Naive thymus-derived CD8-positive, alpha-beta T cell (primary cell): ENCODE measurements around the gene AOC2. TPM values are rescaled to one million over a fixed set of nuclear protein-coding genes. Genes with fewer than 3 reads are reported as not detected.
A peak's percentile ranks its signal among the peaks of the same experiment; 100 is the strongest.
"Not testable (repeated sequence)": the region's sequence is repeated elsewhere in the genome, so short reads cannot be mapped to it uniquely, and the experiment has no call there.

ENCODE experiments used
- ATAC-seq, 2 donors: fragments of 150-1000 bp; cut with Tn5 transposase in 1 of 2; sonication (Bioruptor Pico), chemical (Tn5 transposase) in 1 of 2; 1 replicate in 1 of 2; 2 replicates in 1 of 2; pipeline ENCODE4 v1.10.0; 2021; ENCODE audit warnings: mild to moderate bottlenecking in 2 of 2, moderate library complexity in 2 of 2
- POLR2A ChIA-PET: fragments of 350-600 bp; sonication (Branson Sonifier 250); formaldehyde crosslinking; loops from one replicate; lab custom pipeline; 2021; ENCODE audit warnings: antibody characterized with exemption; lab: Charles Lee
- DNase-seq, 10 donors: peaks; one replicate each; pipeline versions ENCODE4 v3.0.0 to v3.0.0-alpha.2; 2020 to 2022
- H3K27ac Mint-ChIP-seq, 10 donors: one replicate each; pipeline ENCODE4 v1.8.0; 2020 to 2022; ENCODE audit warnings: mild to moderate bottlenecking in 10 of 10, mixed read lengths in 10 of 10, moderate library complexity in 4 of 10, inconsistent platforms in 1 of 10
- H3K27me3 Mint-ChIP-seq, 5 donors: one replicate each; pipeline ENCODE4 v1.8.0; 2021 to 2022; ENCODE audit warnings: mixed read lengths in 5 of 5
- H3K36me3 Mint-ChIP-seq, 3 donors: one replicate each; pipeline ENCODE4 v1.8.0; 2020 to 2022; ENCODE audit warnings: mixed read lengths in 3 of 3, mild to moderate bottlenecking in 2 of 3, inconsistent platforms in 1 of 3
- H3K4me1 Mint-ChIP-seq, 4 donors: one replicate each; pipeline ENCODE4 v1.8.0; 2021 to 2022; ENCODE audit warnings: mixed read lengths in 4 of 4
- H3K4me3 Mint-ChIP-seq, 10 donors: one replicate each; pipeline ENCODE4 v1.8.0; 2020 to 2022; ENCODE audit warnings: mild to moderate bottlenecking in 10 of 10, mixed read lengths in 10 of 10, moderate library complexity in 6 of 10, inconsistent platforms in 1 of 10
- H3K9me3 Mint-ChIP-seq, 9 donors: one replicate each; pipeline ENCODE4 v1.8.0; 2020 to 2022; ENCODE audit warnings: mixed read lengths in 9 of 9, mild to moderate bottlenecking in 3 of 9, inconsistent platforms in 1 of 9, moderate library complexity in 1 of 9
- polyA plus RNA-seq, 3 donors: library from polyadenylated mRNA; unstranded; fragments of 300-500 nt; fragmentation: Illumina TruSeq; gene quantifications; one replicate each; pipeline ENCODE4 v1.2.3, GENCODE V29; 2021
- total RNA-seq, 8 experiments: library from RNA in 2 of 8; stranded (reverse) in 2 of 8; gene quantifications; one replicate each; pipeline ENCODE4 v1.2.3 and lab custom pipeline; 2021 to 2026

Gene AOC2
- total and polyA plus RNA-seq, 5 experiments from 2014 or later: 0.06 to 4.2 (median 0.63) TPM

DNA sequence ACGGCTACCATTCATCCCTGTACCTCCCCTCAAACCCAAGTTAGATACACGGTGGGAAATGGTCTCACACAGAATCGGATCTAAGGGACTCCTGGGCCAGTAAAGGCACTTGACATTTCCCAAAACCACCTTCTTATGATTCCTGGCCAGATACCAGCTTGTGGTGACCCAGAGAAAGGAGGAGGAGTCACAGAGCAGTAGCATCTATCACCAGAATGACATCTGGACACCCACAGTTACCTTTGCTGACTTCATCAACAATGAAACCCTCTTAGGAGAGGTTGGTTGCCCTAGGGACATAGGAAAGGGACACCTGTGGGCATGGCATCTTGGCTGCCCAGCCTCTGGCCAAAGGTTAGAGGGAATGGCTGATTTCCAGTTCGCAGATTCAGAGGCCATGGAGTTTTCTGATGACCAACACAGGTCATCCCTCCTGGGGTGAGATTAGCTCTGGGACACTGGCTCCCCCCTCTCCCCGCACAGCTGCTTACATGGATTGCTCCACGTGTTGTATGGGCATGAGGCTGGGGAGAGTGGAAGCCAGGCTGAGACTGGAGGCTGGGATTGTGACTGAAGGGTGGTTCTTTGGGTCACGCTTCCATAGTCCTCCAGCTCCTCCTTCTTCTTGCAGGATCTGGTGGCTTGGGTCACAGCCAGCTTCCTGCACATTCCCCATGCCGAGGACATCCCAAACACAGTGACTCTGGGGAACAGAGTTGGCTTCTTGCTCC is 5.2 kb downstream of the AOC2 start:
- Mint-ChIP-seq H3K36me3 (peaks cover 0 to 13% (median 0%) of the 10 kb centered on the region in 3 donors), H3K9me3 (no peaks in the 10 kb centered on the region), H3K27ac (no peak overlapping the region), H3K4me3 (no peak overlapping the region), H3K27me3 (peaks cover 0 to 3% (median 1%) of the 10 kb centered on the region in 5 donors), H3K4me1 (peaks cover 0 to 7% (median 3%) of the 10 kb centered on the region in 4 donors)
- no peak for DNase-seq
- ATAC-seq: no peak
- POLR2A ChIA-PET: interaction anchor here (0.7 kb wide), 1 partner anchor 539 kb away, joined by 3 read pairs; no protein-coding TSS in a partner anchor

GRCh38 chr17:42850954-42851353 is 6.6 kb downstream of the AOC2 start, which contains the start of gene AOC3:
TSS of gene AOC3 (plus strand) at chr17:42851199. CDS start at chr17:42851344, 145 bp downstream.
- ATAC-seq (no peak), DNase-seq (no peak)
- Mint-ChIP-seq H3K27me3 (peaks cover 0 to 3% (median 1%) of the 10 kb centered on the region in 5 donors), H3K4me3 (no peak within 1 kb of the TSS), H3K36me3 (peaks cover 0 to 3% (median 0%) of the 10 kb centered on the region in 3 donors), H3K4me1 (peaks cover 0 to 5% (median 2%) of the 10 kb centered on the region in 4 donors), H3K27ac (peak within 1 kb of the TSS in 2 of 10 donors; percentile 63 to 83), H3K9me3 (no peaks in the 10 kb centered on the region)
- POLR2A ChIA-PET: no interaction called here

DNA sequence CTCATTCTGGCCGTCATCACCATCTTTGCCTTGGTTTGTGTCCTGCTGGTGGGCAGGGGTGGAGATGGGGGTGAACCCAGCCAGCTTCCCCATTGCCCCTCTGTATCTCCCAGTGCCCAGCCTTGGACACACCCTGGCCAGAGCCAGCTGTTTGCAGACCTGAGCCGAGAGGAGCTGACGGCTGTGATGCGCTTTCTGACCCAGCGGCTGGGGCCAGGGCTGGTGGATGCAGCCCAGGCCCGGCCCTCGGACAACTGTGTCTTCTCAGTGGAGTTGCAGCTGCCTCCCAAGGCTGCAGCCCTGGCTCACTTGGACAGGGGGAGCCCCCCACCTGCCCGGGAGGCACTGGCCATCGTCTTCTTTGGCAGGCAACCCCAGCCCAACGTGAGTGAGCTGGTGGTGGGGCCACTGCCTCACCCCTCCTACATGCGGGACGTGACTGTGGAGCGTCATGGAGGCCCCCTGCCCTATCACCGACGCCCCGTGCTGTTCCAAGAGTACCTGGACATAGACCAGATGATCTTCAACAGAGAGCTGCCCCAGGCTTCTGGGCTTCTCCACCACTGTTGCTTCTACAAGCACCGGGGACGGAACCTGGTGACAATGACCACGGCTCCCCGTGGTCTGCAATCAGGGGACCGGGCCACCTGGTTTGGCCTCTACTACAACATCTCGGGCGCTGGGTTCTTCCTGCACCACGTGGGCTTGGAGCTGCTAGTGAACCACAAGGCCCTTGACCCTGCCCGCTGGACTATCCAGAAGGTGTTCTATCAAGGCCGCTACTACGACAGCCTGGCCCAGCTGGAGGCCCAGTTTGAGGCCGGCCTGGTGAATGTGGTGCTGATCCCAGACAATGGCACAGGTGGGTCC is 7.2 kb downstream of the AOC2 start:
- POLR2A ChIA-PET, H3K4me3 Mint-ChIP-seq, H3K9me3 Mint-ChIP-seq, ATAC-seq, H3K36me3 Mint-ChIP-seq, H3K4me1 Mint-ChIP-seq, DNase-seq, H3K27me3 Mint-ChIP-seq: not testable (repeated sequence)
- H3K27ac Mint-ChIP-seq: peak overlapping the region in 1 of 10 donors; percentile 83

DNA sequence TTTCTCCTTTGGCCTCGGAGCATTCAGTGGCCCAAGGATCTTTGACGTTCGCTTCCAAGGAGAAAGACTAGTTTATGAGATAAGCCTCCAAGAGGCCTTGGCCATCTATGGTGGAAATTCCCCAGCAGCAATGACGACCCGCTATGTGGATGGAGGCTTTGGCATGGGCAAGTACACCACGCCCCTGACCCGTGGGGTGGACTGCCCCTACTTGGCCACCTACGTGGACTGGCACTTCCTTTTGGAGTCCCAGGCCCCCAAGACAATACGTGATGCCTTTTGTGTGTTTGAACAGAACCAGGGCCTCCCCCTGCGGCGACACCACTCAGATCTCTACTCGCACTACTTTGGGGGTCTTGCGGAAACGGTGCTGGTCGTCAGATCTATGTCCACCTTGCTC is 8.0 kb downstream of the AOC2 start:
- no peak for DNase-seq
- POLR2A ChIA-PET: no interaction called here
- Mint-ChIP-seq H3K9me3 (no peaks in the 10 kb centered on the region), H3K36me3 (no peaks in the 10 kb centered on the region), H3K4me3 (no peak overlapping the region), H3K4me1 (peaks cover 0 to 3% (median 0%) of the 10 kb centered on the region in 4 donors), H3K27ac (no peak overlapping the region), H3K27me3 (peaks cover 0 to 4% (median 2%) of the 10 kb centered on the region in 5 donors)
- ATAC-seq: no peak

DNA sequence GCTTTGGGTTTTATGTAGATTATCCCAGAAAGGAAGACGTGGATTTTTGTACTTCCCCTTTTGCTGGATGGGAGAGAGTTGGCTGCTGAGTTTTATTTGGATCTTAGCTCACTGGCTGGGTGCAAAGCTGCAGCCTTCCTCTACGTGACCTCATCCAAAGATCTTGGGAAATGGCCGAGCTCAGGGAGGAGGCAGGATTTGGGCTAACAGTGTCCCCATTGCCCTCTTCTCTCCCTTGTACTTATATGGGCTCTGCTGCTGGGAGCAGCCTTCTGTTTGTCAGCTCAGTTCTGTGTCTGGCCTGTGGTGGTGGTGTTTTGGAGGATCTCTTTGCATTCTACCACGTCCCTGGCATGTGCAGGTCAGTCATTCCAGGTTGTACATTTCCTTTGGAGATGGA is 8.6 kb downstream of the AOC2 start:
- POLR2A ChIA-PET: no interaction called here
- Mint-ChIP-seq H3K27me3 (peaks cover 0 to 4% (median 2%) of the 10 kb centered on the region in 5 donors), H3K4me1 (peaks cover 0 to 3% (median 0%) of the 10 kb centered on the region in 4 donors), H3K27ac (peak overlapping the region in 1 of 10 donors; percentile 22), H3K9me3 (no peaks in the 10 kb centered on the region), H3K36me3 (no peaks in the 10 kb centered on the region), H3K4me3 (no peak overlapping the region)
- ATAC-seq (no peak), DNase-seq (no peak)

DNA sequence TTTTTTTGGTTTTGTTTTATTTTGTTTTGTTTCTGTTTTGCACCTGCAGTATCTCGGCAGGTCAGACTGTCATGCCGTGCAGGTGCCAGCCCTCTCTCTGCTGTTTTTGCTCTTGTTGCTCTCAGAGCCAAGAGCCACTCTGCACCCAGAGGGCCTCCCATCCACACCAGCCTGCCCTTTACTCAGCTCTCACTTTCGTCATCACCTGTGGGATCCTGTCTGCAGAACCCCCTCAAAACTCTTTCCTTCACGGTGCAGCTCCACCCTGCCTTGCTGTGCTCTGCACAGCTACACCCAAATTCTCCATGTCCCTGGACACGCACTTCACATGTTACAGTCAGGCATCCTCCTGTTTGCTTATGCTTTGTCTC is 9.2 kb downstream of the AOC2 start:
- peak overlapping the region in 1 of 10 donors; percentile 20 for H3K27ac Mint-ChIP-seq
- ATAC-seq (no peak), DNase-seq (no peak)
- H3K4me3 Mint-ChIP-seq: no peak overlapping the region
- peaks cover 0 to 4% (median 2%) of the 10 kb centered on the region in 5 donors for H3K27me3 Mint-ChIP-seq
- H3K9me3 Mint-ChIP-seq: no peaks in the 10 kb centered on the region
- POLR2A ChIA-PET: no interaction called here
- H3K36me3 Mint-ChIP-seq: no peaks in the 10 kb centered on the region
- peaks cover 0 to 3% (median 0%) of the 10 kb centered on the region in 4 donors for H3K4me1 Mint-ChIP-seq

GRCh38 chr17:42853968-42854790 is 9.8 kb downstream of the AOC2 start:
- POLR2A ChIA-PET: no interaction called here
- Mint-ChIP-seq H3K9me3 (no peaks in the 10 kb centered on the region), H3K27ac (peak overlapping the region in 1 of 10 donors; percentile 20), H3K36me3 (no peaks in the 10 kb centered on the region), H3K27me3 (peaks cover 0 to 4% (median 2%) of the 10 kb centered on the region in 5 donors), H3K4me1 (peaks cover 0 to 3% (median 0%) of the 10 kb centered on the region in 4 donors), H3K4me3 (no peak overlapping the region)
- DNase-seq (no peak), ATAC-seq (no peak)

DNA sequence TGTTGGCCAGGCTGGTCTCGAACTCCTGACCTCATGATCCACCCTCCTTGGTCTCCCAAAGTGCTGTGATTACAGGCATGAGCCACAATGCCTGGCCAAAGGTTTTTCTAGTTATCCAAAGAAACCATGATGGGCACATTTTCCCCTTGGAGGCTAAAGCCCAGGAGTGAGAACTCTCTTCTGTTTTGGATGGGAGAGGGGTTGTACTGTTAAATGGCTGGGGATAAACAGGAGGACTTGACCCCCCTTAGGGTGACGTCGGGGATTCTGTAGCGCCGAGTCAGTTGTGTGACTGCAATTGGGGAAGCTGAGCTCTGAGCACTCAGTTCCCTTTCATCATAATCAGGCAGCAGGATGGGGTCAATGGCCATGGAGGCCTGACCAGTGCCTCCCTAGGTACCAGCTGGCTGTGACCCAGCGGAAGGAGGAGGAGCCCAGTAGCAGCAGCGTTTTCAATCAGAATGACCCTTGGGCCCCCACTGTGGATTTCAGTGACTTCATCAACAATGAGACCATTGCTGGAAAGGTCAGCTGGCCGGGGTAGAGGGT is 10.7 kb downstream of the AOC2 start:
- peaks cover 0 to 2% (median 0%) of the 10 kb centered on the region in 4 donors for H3K4me1 Mint-ChIP-seq
- no peak overlapping the region for H3K27ac Mint-ChIP-seq
- H3K27me3 Mint-ChIP-seq: peaks cover 0 to 4% (median 2%) of the 10 kb centered on the region in 5 donors
- POLR2A ChIA-PET: interaction anchor here (0.6 kb wide), 1 partner anchor 577 kb away, joined by 4 read pairs; no protein-coding TSS in a partner anchor
- ATAC-seq (no peak), DNase-seq (no peak)
- H3K36me3 Mint-ChIP-seq: no peaks in the 10 kb centered on the region
- H3K9me3 Mint-ChIP-seq: no peaks in the 10 kb centered on the region
- no peak overlapping the region for H3K4me3 Mint-ChIP-seq

DNA sequence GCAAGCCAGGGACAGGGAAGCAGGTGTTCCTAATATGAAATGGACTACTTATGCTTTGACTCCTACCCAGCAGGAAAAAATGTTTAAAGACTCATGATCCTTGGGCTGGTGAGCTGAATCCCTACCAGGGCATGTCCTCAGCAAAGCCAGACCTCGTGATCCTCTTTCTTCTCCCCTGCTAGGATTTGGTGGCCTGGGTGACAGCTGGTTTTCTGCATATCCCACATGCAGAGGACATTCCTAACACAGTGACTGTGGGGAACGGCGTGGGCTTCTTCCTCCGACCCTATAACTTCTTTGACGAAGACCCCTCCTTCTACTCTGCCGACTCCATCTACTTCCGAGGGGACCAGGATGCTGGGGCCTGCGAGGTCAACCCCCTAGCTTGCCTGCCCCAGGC is 11.7 kb downstream of the AOC2 start:
- H3K9me3 Mint-ChIP-seq, H3K27ac Mint-ChIP-seq, POLR2A ChIA-PET, H3K36me3 Mint-ChIP-seq, ATAC-seq, H3K4me3 Mint-ChIP-seq, H3K4me1 Mint-ChIP-seq, H3K27me3 Mint-ChIP-seq: not testable (repeated sequence)
- peak in 1 of 10 donors; percentile 18 for DNase-seq

DNA sequence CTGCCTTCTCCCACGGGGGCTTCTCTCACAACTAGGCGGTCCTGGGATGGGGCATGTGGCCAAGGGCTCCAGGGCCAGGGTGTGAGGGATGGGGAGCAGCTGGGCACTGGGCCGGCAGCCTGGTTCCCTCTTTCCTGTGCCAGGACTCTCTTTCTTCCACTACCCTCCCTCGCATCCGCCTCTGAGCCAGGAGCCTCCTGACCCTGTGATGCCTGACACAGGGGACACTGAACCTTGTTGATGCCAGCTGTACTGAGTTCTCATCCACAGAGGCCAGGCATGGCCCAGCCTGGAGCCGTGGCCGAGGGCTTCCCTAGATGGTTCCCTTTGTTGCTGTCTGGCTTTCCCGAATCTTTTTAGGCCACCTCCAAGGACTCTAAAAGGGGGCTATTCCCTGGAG is 12.1 kb downstream of the AOC2 start:
- H3K4me1 Mint-ChIP-seq, POLR2A ChIA-PET, H3K27me3 Mint-ChIP-seq, H3K27ac Mint-ChIP-seq, ATAC-seq, H3K4me3 Mint-ChIP-seq, H3K36me3 Mint-ChIP-seq, H3K9me3 Mint-ChIP-seq: not testable (repeated sequence)
- peak in 1 of 10 donors; percentile 18 for DNase-seq

GRCh38 chr17:42857389-42857788 is 13.0 kb downstream of the AOC2 start:
- ATAC-seq: no peak
- peak in 1 of 10 donors; percentile 52 for DNase-seq
- Mint-ChIP-seq H3K27ac (no peak overlapping the region), H3K4me1 (no peaks in the 10 kb centered on the region), H3K9me3 (no peaks in the 10 kb centered on the region), H3K27me3 (peaks cover 0 to 4% (median 2%) of the 10 kb centered on the region in 5 donors), H3K4me3 (no peak overlapping the region), H3K36me3 (no peaks in the 10 kb centered on the region)
- POLR2A ChIA-PET: no interaction called here

- no peaks in the 10 kb centered on the region for H3K4me1 Mint-ChIP-seq
- POLR2A ChIA-PET: no interaction called here
- no peak overlapping the region for H3K4me3 Mint-ChIP-seq
- peak overlapping the region in 1 of 10 donors; percentile 69 for H3K27ac Mint-ChIP-seq
- peaks cover 0 to 2% (median 0%) of the 10 kb centered on the region in 3 donors for H3K36me3 Mint-ChIP-seq
- ATAC-seq: no peak
- no peak for DNase-seq
- H3K9me3 Mint-ChIP-seq: peaks cover 0 to 3% (median 0%) of the 10 kb centered on the region in 9 donors
- peaks cover 5 to 15% (median 14%) of the 10 kb centered on the region in 5 donors for H3K27me3 Mint-ChIP-seq
Observed at GRCh38 chr17:42865638-42866094, 21.3 kb downstream of the AOC2 start.
